Thymus (tissue), 11 donors: ENCODE data around the gene YBX1. TPM values are rescaled to one million over a fixed set of nuclear protein-coding genes. Genes with fewer than 3 reads are reported as not detected.
A peak's percentile ranks its signal among the peaks of the same experiment; 100 is the strongest.

ENCODE experiments used
- DNase-seq, 9 donors: peaks; one replicate each; pipeline ENCODE4 v3.0.0-alpha.2; 2013; ENCODE audit warnings: low spot score in 9 of 9, low read depth in 6 of 9, missing footprints in 1 of 9
- H3K27ac ChIP-seq, 2 donors: one replicate each; pipeline ENCODE4 v1.5.1; 2013; ENCODE audit warnings: control low read depth in 1 of 2, low read depth in 1 of 2, low read length in 1 of 2, mild to moderate bottlenecking in 1 of 2, moderate library complexity in 1 of 2
- H3K27me3 ChIP-seq, 2 donors: one replicate each; pipeline ENCODE4 v1.5.1; 2013; ENCODE audit warnings: low read length in 1 of 2; ENCODE audit not compliant: control insufficient read depth in 2 of 2, insufficient read depth in 1 of 2
- H3K36me3 ChIP-seq, 2 donors: one replicate each; pipeline ENCODE4 v1.5.1; 2013; ENCODE audit warnings: low read length in 1 of 2, mild to moderate bottlenecking in 1 of 2, moderate library complexity in 1 of 2; ENCODE audit not compliant: control insufficient read depth in 2 of 2, insufficient read depth in 2 of 2
- H3K4me1 ChIP-seq, 2 donors: one replicate each; pipeline ENCODE4 v1.5.1; 2013; ENCODE audit warnings: low read length in 2 of 2; ENCODE audit not compliant: control insufficient read depth in 2 of 2, insufficient read depth in 2 of 2
- H3K4me3 ChIP-seq, 2 donors: one replicate each; pipeline ENCODE4 v1.5.1; 2013; ENCODE audit warnings: low read length in 2 of 2, control low read depth in 1 of 2, mild to moderate bottlenecking in 1 of 2
- H3K9me3 ChIP-seq, 2 donors: one replicate each; pipeline ENCODE4 v1.5.1; 2013; ENCODE audit warnings: low read length in 1 of 2, mild to moderate bottlenecking in 1 of 2; ENCODE audit not compliant: control insufficient read depth in 2 of 2, insufficient read depth in 1 of 2
- WGBS: extraction: QIAGEN DNeasy Blood & Tissue Kit; methylation state at CpG from one replicate; pipeline ENCODE4 v1.1.7; 2013; 5-methylcytosine and 5-hydroxymethylcytosine counted together
- polyA plus RNA-seq: library from polyadenylated mRNA; stranded (reverse); fragments of 200-250 nt; gene quantifications from one replicate; pipeline ENCODE4 v1.2.3, GENCODE V29; 2013
- total RNA-seq: library from RNA; stranded (reverse); fragments of 120-200 nt; gene quantifications from one replicate; pipeline ENCODE4 v1.2.4, GENCODE V29; 2013
- donor health status: healthy.

The YBX1 gene
- total and polyA plus RNA-seq, 2 donors: 497 to 564 TPM

DNA sequence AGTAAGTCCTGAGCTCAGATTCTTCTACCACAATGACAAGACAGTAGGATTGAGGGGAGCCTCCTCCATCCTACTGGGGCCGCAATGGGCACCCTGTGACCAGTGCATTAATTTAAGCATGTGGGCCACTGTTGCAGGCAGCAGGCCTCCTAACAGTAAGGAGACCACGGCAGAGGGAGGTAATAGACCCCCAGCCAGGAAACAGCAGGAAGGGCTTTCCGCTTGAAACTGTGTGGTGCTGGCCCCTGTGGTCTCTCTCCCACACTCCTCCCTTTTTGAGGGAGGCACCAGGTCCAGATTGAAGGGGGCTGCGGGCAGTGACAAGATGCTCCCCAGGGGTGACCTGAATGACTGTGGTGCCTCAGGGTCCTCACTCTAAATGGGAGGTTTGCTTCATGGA lies 59.5 kb downstream of the YBX1 start:
- peaks cover 0 to 15% of the 10 kb centered on the region in 2 donors for H3K4me1 ChIP-seq
- DNase-seq: no peak
- H3K4me3 ChIP-seq: no peak overlapping the region

DNA sequence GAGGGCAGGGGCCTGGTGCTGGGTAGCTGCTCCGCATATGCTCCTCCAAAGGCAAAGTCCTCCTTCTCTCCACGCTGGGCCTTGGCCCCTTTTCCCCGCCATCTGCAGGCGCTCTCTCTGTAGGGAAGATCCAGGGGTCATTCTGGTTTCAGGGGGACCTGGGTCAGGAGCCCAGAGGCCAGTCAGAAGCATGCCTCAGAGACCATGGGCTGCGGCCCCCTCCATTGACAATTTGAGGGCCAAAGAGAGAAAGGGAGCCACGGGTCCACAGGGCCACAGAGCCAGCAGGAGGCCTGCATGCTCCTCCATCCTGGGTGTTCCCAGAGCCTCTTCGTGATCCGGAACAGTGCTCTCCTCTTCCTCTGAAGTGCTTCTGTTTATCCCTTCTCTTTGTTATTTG lies 59.9 kb downstream of the YBX1 start:
- H3K4me1 ChIP-seq: peaks cover 0 to 15% of the 10 kb centered on the region in 2 donors
- H3K4me3 ChIP-seq: no peak overlapping the region
- H3K27ac ChIP-seq: peak overlapping the region in 1 of 2 donors; percentile 8
- H3K27me3 ChIP-seq: no peaks in the 10 kb centered on the region
- H3K9me3 ChIP-seq: no peaks in the 10 kb centered on the region
- over 99% methylated on average over 8 of the region's 8 CpGs for WGBS
- peaks cover 15 to 19% of the 10 kb centered on the region in 2 donors for H3K36me3 ChIP-seq
- no peak for DNase-seq

More for the DNA sequence above, 59.5 kb downstream of the YBX1 start:
- no peaks in the 10 kb centered on the region for H3K9me3 ChIP-seq
- 91% methylated on average over 4 of the region's 4 CpGs for WGBS
- no peaks in the 10 kb centered on the region for H3K27me3 ChIP-seq
- peaks cover 11 to 14% of the 10 kb centered on the region in 2 donors for H3K36me3 ChIP-seq
- no peak overlapping the region for H3K27ac ChIP-seq

DNA sequence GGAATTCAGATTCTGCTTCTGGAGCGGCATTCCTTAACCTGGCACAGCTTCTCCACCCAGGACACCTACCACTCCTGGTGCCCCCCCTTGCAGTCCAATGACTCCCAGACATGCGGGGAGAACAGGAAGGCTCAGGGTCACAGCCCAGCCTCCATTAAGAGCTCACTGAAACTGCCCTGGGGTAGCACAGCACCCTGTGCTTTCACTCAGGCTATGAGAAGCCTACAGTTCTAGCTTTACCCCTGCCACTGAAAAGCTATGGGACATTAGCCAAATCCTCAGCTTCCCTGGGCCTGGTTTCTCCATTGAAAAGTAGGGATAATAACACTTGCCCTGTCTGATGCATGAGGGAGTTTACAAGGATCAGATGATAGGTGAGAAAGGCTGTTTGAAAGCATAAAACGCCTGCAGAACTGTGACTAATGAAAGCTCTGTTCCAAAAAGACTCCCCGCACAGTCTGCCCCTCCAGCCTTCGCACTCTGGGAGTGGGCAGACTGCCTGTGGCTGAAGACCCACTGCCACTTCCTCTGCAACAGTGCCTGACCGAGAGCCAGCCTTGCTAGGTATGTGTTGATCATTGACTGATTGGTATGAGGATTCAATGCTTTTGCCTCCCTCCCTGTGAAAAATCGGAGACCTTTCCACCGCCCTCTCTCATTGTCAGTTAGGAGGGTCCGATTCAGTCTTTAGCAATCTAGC lies 60.5 kb downstream of the YBX1 start:
- peaks cover 0 to 12% of the 10 kb centered on the region in 2 donors for H3K4me1 ChIP-seq
- H3K27ac ChIP-seq: no peak overlapping the region
- peaks cover 20 to 22% of the 10 kb centered on the region in 2 donors for H3K36me3 ChIP-seq
- H3K4me3 ChIP-seq: no peak overlapping the region
- no peaks in the 10 kb centered on the region for H3K9me3 ChIP-seq
- no peaks in the 10 kb centered on the region for H3K27me3 ChIP-seq
- WGBS: 95% methylated on average over 9 of the region's 9 CpGs
- DNase-seq: no peak

DNA sequence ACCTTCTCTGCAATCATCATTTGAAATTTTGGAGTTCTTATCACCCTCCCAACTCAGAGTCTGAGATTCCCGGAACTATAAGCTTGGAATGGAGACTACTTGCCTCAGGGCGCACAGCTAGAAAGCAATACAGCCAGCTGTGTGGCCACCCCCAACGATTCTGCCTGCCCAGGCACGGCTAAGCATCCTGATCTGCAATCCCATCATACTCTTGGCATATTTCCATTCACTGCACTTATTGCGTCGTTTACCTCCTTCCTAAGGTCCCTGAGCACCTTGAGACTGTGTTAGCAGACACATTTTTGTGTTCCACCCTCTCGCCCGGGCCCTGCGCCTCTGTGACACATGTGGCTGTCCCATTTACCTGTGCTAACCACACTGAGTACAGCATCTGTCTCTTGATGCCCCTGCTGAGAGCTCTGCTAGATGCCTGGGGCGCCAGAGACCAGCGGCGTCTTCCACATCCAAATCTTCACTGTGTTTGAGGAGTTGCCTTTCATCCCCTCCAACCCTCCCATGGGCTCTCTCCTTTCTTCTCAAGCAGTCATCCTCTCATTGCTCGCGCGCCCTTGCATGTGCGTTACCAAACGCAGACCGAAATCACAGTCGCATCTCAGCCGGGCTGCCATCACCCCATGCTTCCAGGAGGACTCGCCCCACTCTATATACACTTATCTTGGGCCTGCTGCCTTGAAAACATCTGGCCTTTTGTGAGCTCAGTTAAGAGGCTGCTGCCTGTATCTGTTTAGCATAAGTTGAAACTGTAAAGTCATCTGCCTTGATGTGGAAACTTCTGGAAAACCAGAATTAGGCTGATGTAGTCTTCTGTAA lies 61.3 kb downstream of the YBX1 start:
- DNase-seq: peak in 1 of 9 donors; percentile 3
- peaks cover 0 to 12% of the 10 kb centered on the region in 2 donors for H3K4me1 ChIP-seq
- H3K4me3 ChIP-seq: no peak overlapping the region
- peak overlapping the region in 1 of 2 donors; percentile 33 for H3K27ac ChIP-seq
- no peaks in the 10 kb centered on the region for H3K27me3 ChIP-seq
- peaks cover 28 to 30% of the 10 kb centered on the region in 2 donors for H3K36me3 ChIP-seq
- H3K9me3 ChIP-seq: no peaks in the 10 kb centered on the region
- 87% methylated on average over 21 of the region's 21 CpGs for WGBS

- no peak for DNase-seq
- Histone ChIP-seq H3K4me3 (no peak overlapping the region), H3K27me3 (no peaks in the 10 kb centered on the region), H3K27ac (no peak overlapping the region), H3K4me1 (peaks cover 0 to 12% of the 10 kb centered on the region in 2 donors), H3K36me3 (peaks cover 33 to 35% of the 10 kb centered on the region in 2 donors), H3K9me3 (no peaks in the 10 kb centered on the region)
- over 99% methylated on average over 9 of the region's 9 CpGs for WGBS
Observed at GRCh38 chr1:42744148-42744413, 61.9 kb downstream of the YBX1 start.

DNA sequence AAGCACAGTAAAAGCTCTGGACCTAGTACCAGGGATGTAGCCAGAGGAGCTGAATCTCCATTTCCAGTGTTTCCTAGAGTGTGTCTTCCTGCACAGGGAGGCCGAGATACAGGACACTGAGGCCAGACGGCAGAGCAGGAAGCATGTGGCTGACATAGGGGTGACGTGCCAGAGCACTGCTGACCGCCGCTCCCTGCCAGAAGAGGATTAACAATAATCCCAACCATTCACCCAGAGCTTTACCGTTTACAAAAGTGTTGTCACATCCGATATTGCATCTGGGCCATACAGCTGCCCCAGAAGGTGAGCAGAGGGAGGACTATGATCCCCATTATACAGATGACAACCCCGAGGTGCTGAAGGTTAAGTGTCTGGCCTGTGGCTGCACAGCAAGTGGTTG lies 63.6 kb downstream of the YBX1 start:
- Histone ChIP-seq H3K4me3 (no peak overlapping the region), H3K36me3 (peaks cover 46 to 47% of the 10 kb centered on the region in 2 donors), H3K9me3 (no peaks in the 10 kb centered on the region), H3K4me1 (peaks cover 0 to 10% of the 10 kb centered on the region in 2 donors), H3K27me3 (no peaks in the 10 kb centered on the region), H3K27ac (no peak overlapping the region)
- WGBS: 96% methylated on average over 8 of the region's 8 CpGs
- DNase-seq: no peak

GRCh38 chr1:42746436-42747105 lies 64.4 kb downstream of the YBX1 start:
- H3K9me3 ChIP-seq: no peaks in the 10 kb centered on the region
- DNase-seq: no peak
- WGBS: 96% methylated on average over 12 of the region's 12 CpGs
- peaks cover 0 to 10% of the 10 kb centered on the region in 2 donors for H3K4me1 ChIP-seq
- no peak overlapping the region for H3K27ac ChIP-seq
- no peaks in the 10 kb centered on the region for H3K27me3 ChIP-seq
- H3K4me3 ChIP-seq: no peak overlapping the region
- peaks cover 46 to 49% of the 10 kb centered on the region in 2 donors for H3K36me3 ChIP-seq

DNA sequence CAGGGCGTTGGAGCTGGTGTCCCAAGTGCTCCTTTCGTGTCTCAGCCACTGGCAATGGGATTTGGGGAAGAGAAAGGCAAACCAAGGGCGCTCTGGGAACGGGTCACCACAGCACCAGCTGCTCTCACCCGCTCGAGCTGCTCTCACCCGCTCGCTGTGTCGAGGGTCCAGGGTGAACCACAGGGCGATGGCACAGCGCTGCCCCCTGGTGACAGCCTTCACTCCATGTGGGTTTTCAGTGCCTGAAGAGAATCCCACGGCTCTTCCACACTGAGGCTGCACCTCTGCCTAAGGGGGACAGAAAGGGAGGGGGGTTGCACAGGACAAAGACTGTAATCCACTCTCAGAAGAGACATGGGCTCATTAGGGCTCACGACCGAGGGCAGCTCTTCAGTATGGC lies 64.9 kb downstream of the YBX1 start:
- H3K4me3 ChIP-seq: no peak overlapping the region
- H3K9me3 ChIP-seq: peaks cover 0 to 2% of the 10 kb centered on the region in 2 donors
- H3K4me1 ChIP-seq: peaks cover 0 to 10% of the 10 kb centered on the region in 2 donors
- DNase-seq: peak in 5 of 9 donors; percentile 19 to 44 (median 28)
- no peaks in the 10 kb centered on the region for H3K27me3 ChIP-seq
- WGBS: 73% methylated on average over 14 of the region's 14 CpGs
- no peak overlapping the region for H3K27ac ChIP-seq
- peaks cover 52 to 54% of the 10 kb centered on the region in 2 donors for H3K36me3 ChIP-seq

DNA sequence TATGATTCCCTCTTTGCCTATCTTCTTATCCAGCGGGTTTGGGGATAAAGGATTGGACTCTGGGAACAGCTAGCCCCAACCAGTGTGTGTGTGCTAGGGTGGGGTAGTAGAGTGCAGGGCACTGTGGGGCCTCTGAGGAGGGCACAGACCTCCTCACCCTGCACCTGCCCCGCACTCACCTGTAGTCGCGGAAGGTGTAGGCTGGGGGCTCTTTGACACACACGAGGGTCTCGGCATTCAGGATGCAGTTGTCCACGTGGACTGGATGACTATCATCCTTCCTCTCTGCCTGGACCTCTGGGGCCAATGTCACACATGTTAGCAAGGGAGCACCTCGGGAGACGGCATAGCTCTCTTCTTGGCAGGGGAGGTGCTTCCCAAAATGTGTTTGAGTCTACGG lies 65.8 kb downstream of the YBX1 start:
- DNase-seq: no peak
- Histone ChIP-seq H3K27me3 (no peaks in the 10 kb centered on the region), H3K4me1 (peaks cover 0 to 2% of the 10 kb centered on the region in 2 donors), H3K4me3 (no peak overlapping the region), H3K36me3 (peaks cover 61% of the 10 kb centered on the region in 2 donors), H3K27ac (no peak overlapping the region), H3K9me3 (peaks cover 0 to 6% of the 10 kb centered on the region in 2 donors)
- 95% methylated on average over 10 of the region's 10 CpGs for WGBS
